NCI-H128 (cell line): ENCODE results near the gene INAVA.
"Not testable (repeated sequence)": the region's sequence is repeated elsewhere in the genome, so short reads cannot be mapped to it uniquely, and the experiment has no call there.

Source experiments
- DNase-seq: peaks from one replicate; lab custom pipeline; 2025; ENCODE audit not compliant: unreplicated experiment; lab: John Stamatoyannopoulos, UW

The INAVA gene

DNA sequence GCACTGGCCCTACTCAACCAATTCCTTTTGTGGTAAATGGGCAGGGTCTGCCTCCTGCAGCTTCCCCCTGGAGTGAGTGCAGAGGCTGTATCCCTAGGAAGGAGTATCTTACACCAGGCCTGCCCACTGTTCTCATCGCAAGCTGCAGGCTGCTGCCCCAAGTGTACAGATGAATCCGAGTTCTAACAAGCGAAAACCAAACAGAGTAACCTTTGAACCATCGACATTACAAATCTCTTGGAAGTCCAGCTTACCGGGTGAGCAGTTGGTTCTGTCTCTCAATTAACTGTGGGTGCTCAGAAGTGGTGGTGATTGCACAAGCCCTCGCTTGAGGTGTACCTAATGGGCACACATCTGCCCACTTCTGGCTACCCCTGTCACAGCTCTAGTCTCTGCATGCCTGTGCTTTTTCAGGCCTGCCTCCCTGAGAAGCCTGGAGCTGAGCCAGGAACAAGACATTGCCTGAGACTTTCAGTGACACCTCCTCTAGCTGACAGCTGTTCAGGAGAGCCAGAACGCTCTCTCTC, 22.7 kb downstream of the INAVA start:
- DNase-seq: no peak

DNA sequence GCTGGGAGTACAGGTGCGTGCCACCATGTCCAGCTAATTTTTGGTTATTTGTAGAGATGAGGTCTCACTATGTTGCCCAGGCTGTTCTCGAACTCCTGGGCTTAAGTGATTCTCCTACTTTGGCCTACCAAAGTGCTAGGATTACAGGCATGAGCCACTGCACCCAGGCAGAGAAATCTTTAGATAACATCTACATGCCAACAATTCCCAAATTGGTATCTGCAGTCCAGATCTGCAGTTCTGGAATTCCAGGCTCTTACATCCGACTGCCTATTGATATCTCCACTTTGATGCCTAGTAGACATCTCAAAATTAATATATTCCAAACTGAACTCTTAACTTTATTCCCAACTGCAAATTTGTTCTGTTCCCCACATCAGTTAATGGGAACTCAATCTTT, 23.3 kb downstream of the INAVA start:
- no peak for DNase-seq

DNA sequence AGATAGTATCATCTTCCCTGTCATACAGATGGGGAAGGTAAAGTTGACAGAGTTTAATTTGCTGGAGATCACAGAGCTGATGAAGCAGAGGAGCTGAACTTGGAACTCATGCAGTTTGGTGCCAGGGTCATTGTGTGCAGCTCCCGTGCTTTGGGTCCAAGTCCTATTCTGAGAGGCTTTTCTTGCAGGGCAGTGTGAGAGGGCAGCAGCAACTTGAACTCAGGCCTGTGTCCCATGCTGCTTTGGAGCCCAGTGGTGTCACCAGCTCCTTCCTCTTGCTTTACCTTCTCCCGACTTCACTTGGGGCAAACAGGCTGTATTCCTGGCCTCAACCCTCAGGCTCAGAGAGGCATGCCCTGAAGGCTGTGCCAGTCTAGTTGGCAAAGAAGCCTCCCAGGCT, 24.7 kb downstream of the INAVA start:
- no peak for DNase-seq

DNA sequence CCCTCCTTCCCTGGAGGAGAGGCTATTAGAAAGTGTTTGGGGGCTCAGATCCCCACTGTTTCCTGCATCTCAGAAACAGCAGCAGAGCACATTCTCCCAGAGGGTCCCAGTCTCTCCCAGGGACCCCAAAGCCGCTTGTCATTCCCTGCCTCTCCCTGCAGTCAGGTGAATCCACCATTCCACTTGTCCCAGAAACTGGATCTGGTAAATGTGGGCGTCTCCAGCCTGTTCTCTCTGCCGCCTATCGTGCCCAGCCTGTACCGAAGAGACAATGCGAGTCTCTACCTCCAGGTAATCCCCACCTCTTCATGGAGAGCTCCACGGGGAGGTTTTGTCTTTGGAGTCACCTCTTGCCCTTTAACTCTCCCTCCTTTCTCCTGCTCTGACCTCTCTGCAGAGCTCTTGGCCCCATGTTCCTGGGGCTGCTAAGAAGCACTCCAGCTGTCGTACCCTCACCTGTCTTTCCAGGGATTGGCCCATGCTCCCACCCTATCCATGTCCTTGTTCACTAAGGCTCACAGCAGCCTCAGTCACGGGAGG, 26.9 kb downstream of the INAVA start:
- no peak for DNase-seq

DNA sequence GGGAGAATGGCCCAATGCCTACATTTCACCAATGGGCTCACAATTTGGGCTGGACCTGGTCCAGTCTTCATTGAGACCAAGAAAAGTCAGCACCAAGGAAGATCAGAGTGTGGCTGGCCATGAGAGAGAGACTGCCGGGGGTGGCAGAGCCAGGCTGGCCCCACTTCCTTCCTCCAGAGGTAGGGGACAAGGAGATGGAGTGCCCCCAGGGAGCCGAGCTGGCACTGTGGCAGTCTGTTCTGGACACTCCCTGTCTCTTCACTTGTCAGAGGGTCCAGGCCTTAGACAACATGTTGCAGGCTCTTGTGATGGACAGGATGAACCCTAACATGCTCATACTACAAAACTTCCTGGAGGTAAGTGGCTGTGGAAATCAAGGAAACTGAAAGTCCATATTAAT, 27.7 kb downstream of the INAVA start:
- DNase-seq: no peak

DNA sequence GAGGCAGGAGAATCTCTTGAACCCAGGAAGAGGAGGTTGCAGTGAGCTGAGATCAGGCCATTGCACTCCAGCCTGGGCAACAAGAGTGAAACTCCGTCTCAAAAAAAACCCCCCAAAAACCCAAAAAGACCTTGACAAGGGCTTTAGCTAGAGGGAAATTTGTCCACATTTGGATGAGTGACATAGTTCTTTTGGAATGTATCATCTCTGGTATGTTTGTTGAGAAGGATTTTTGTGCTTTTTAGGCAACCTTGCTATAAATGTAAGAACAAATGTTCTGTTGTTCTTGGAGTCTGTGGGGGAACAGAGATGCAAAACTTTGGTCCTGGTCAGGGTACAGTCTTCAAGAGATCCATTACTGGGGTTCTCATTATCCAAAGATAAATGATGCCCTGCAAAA, 28.9 kb downstream of the INAVA start:
- DNase-seq: no peak

DNA sequence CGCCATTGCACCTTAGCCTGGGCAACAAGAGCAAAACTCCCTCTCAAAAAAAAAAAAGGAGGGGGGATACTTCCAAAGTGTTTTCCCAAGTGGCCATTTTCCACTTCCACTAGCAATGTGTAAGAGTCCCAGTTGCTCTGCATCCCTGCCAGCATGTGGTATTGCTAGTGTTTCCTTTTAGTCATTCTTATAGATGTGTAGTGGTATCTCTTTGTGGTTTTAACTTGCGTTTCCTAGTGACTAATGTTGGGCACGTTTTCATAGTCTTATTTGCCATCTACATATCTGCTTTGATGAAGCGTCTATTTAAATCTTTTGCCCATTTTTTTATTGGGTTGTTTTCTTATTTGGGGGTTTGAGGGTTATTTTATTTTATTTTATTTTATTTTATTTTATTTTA, 31.1 kb downstream of the INAVA start:
- DNase-seq: no peak

DNA sequence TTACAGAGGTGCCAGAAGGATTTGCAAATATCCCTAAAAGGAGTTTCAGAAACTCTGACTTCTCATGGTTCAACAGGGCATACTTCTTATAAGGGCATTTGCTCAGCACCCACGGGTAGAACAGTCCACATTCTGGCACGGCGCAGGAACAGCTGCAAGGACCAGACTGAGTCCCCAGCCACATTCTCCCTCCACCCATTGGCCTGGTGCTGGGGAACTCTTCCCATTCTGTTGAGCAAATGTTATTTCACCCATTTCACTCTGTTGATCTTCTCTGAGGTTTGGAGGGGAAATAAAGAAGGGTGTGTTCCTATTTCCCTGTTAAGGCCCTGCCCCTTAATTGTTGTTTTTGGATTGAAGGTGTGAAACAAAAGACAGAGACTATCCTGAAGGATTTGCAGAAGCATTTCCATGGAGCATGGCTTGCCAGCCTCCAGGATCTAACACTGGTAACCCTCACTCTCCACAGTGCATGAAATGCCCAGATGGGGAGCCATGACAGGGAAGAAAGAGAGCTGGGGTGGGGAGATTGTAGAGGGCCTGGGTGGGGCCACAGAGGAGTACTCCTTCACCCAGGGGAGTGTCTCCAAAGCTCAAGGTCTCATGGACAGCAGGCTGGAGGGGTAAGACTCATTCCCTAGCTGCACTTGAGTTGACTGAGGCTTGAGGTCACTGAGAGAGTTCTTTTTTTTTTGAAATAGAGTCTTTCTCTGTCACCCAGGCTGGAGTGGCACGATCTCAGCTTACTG, 35.0 kb downstream of the INAVA start:
- DNase-seq: no peak

DNA sequence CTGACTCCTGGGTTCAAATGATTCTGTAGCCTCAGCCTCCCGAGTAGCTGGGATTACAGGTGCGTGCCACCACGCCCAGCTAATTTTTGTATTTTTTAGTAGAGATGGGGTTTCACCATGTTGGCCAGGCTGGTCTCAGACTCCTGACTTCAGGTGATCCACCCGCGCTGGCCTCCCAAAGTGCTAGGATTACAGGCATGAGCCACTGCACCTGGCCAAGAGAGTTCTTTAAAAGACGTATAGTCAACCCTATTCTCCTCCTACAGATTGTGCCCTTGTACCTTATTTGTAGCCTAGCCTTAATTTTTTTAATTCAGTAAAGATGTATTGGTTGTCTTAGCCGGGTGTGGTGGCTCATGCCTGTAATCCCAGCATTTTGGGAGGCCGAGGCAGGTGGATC, 35.6 kb downstream of the INAVA start:
- DNase-seq: not testable (repeated sequence)

DNA sequence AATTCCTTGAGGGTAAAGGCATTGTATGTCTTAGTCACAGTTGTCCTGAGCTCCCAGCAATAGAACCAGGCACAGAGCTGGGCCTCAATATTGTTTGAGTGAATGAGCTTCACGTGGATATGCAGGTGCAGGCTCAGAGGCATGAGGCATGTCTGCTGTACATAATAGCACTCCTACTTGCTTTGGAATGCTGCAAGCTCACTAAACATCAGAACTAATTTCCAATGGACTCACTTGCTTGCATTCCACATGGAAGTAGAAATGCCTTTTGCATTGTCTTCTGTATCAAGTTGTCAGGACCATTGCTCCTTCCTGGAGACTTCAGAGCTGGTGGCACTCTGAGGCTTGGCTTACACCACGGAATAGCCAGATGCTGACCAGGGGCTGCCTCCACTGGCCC, 37.1 kb downstream of the INAVA start:
- no peak for DNase-seq

DNA sequence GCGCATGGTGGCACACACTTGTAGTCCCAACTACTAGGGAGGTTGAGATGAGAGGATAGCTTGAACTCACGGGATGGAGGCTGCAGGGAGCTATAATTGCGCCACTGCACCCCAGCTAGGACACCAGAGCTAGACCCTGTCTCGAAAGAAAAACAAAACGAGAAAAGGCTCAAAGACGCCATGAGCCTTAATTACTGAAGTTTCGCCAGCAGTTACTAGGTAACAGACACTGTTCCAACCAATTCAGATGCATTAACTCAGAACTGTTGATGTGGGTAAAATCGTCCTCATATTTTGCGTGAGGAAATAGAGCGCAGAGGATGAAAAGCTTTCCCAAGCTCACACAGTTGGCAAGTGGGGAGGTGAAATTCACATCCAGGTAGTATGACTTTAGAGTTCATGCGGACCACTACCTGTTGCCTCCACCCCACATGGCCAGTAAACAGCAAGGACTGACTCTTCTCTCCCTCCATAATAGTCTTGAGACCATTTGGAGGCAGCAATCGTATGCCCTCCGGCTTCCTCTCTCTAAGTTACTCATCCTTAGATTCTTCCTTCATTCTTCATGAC, 40.1 kb downstream of the INAVA start:
- DNase-seq: no peak

DNA sequence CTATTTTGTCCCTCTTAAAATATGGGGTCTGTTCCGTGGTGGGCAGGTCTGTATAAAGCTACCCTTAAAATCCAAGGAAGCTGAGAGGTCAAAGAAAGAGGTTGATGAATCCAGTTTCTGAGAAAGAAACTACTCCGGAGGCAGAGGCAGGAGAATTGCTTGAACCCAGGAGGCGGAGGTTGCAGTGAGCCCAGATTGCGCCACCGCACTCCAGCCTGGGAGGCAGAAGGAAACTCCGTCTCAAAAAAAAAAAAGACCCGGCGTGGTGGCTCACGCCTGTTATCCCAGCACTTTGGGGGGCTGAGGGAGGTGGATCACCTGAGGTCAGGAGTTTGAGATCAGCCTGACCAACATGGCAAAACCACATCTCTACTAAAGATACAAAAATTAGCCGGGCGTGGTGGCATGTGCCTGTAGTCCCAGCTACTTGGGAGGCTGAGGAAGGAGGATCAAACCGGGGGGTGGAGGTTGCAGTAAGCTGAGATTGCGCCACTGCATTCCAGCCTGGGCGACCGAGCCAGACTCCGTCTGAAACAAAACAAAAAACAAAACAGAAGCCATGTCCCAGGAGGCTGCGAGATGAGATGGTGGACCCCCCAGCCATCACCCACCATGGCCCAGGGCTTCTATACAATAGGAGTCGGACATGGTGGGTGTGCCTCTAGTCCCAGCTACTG, 40.7 kb downstream of the INAVA start:
- DNase-seq: not testable (repeated sequence)

DNA sequence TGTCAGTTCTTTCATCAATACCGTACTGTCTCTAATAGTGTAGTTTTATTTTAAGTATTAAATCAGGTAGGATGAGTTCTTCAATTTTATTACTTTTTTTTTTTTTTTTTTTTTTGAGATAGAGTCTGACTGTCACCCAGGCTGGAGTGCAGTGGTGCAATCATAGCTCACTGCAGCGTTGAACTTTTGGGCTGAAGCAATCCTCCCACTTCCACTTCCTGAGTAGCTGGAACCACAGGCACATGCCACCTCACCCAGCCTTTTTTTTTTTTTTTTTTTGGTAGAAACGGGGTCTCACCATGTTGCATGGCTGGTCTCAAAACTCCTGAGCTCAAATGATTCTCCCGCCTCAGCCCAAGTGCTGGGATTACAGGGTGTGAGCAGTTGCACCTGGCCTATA, 44.3 kb downstream of the INAVA start:
- DNase-seq: no peak

DNA sequence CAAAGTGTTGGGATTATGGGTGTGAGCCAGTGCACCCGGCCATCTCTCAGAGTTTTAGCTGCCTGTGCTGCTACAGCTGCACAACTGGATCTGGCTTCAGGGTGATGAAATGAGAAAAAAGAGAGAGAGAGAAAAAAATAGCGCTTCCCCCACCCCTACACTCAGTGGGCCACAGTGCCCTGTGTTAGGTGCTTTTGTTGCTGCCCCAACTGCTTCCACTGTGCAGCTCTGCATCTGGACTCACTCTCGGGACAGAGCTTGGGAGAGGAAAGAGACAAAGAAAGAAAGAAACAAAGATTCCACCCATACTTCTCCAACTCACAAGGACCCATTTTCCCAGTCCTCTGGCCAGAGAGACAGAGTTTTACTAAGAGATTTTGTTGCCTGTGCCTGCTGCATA, 50.4 kb downstream of the INAVA start:
- no peak for DNase-seq

DNA sequence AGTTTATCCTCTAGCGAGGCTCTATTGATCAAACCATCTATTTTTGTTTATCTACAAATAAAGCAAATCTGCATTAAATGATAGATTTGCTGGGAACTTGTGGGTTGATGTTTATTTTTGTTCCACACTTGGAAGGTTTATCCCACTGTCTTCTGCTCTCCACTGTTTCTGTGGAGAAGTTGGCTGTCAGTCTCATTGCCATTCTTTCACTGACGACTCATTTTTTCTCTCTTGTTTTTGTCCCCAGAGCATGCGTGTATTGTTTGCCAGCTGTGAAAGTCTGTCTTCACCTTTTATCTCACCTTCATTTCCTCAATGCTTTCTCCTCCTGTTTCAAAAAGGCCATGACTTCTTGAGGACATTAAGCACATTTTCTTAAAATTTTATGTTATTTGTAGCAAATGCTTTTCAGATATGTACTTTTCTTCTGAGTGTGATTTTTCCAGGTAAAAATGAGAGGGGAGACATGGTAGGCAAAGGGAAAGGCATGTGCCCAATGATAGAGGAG, 52.4 kb downstream of the INAVA start:
- DNase-seq: no peak

DNA sequence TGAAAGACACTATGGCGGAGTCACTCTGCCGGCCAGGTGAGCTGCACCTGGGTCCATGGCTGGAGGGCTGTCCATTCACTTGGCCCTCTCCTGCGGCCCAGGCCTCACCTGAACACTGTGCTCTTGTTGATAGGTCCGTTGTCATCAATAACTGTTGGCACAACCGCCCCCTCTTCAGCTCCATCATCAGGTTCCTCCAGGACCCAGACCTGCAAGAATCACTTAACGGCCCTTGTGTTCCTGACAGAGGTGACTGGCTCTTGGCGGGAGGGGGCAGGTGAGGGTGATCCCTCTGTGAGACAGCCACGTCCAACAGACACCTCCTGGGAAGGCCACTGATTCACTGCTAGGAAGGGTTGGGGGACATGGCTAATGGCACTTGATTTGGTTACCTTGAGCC, 54.9 kb downstream of the INAVA start:
- DNase-seq: no peak

DNA sequence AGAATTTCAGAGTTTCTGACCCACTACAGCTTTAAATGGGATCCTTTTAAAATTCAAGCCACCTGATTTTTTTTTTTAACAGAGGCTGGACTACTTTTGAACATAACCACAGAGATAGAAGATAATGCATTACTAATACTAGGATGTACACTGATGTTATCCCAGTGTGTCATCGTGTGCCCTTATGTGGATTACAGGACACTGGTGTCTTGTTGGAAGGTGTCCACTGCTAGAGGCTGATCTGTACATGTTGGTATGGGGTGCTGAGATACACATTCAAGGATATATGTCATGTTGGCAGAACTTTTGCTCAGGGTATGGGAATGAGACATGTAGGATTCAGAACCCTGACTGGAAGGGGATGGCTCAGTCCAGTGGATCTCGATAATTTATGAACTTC, 56.3 kb downstream of the INAVA start:
- no peak for DNase-seq

DNA sequence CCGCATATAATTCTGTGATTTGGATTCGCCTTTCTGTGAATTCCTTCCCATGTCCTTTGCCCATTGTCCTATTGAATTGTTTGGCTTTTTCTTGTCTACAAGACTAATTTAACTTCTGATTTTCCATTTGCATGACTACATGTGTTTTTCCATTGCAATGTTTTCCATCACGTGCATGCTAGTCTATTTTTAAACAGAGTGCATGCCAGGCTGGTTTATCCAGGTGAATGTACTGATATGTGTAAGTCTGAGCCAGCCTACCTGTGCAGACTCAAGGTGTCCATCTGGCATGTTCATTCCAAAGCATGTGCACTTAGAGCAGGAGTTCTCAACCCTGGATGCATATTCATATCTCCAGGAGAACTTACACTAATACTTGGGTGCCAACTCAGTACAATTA, 59.7 kb downstream of the INAVA start:
- DNase-seq: no peak

DNA sequence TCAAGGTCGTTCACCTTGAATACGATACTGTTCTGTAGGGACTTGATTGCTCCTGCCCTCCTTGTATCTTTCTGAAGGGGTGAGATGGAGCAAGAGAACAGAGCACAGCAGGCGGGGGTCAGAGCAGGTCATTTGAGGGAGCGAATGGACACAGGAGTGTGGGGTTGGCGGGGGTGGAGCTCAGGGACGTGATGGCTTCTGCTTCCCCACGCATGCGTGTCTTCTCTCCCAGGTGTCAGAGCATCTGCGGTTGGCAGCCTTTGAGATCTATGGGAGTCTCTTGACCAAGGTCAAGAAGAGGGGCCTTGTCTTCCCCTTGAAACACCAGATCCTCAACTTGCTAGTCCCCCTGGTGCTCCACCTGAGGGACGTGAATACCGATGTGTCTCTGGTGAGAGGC, 63.9 kb downstream of the INAVA start:
- DNase-seq: no peak

DNA sequence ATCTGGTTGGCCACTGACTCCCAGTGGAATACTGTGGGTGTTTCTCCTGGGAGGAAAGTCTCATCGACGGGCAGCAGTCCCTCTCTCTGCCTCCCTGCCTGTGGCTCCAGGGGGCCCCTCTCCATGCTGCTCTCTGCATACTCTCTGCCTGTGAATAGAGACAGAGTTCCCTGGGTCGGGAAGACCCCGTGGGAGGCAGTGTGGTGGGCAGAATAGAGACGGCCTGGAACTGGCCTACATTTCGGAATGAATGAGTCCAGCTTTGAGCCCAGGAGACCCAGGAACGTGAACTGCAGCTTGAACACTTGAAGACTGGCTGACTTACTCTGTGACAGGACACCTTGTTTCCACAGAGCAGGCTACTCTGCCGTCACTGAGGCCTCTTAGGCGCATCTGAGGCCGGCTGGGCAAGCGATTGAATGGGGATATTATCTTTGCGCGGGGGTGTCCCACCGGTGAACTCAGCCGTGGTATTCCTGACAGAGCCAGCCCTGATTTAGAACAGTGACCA, 64.8 kb downstream of the INAVA start:
- DNase-seq: no peak

DNA sequence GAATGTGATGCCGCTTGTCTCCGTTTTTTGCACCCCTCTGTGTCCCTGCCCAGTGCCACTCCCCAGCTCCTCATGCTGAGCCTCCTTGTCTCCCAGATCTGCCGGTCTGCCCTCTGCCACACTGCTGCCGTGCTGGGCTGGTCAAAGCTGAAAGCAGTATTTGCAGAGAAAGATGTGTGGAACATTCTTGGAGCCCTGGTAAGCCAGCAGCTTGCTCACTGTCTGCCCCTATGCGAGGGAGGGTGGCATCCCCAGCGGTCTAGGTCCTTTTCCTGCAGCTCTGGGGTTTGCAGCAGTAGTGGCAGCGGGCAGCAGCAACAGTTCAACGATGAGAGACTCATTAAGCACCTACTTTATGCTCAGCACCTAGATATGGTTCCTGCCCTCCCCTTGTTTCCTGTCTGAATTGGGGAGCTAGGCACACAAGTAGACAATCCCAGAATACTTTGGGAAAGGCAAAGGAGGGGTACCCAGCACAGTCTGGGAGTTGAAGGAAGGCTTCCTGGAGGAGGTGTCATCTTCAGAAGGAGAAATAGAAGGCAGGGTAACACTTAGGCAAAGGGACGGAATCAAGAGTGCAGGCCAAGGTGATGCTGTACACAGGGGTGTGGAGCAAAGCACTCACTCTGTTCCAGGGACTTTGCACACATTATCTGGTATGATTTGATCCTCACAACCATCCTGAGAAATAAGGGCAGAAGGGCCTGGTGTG, 65.7 kb downstream of the INAVA start:
- no peak for DNase-seq
